HG03139 (cell line): ENCODE measurements around the gene SP140.

ENCODE experiments used
- ATAC-seq: cut with Tn5 transposase; IDR thresholded peaks from one replicate; pipeline ENCODE4 v1.9.1; 2021; ENCODE audit not compliant: unreplicated experiment

The SP140 gene

DNA sequence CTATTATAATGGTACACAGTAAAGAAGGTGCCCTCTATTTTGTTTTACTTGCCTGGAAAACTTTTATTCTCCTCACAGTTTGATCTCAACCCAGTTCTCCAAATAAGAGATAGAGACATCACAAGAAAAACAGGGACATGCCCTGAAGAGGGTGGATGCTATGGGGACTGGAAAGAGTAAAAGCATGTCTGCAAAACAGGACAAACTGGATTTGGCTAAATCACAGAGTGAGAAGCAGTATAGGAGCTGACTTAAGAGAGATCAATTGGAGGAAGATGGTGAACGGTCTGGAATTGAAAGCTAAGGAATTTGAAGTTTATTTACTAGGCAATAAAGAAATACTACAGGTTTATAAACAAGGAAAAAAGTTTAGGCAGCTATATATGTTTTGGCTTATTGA lies 134.5 kb downstream of the SP140 start:
- no peak for ATAC-seq

DNA sequence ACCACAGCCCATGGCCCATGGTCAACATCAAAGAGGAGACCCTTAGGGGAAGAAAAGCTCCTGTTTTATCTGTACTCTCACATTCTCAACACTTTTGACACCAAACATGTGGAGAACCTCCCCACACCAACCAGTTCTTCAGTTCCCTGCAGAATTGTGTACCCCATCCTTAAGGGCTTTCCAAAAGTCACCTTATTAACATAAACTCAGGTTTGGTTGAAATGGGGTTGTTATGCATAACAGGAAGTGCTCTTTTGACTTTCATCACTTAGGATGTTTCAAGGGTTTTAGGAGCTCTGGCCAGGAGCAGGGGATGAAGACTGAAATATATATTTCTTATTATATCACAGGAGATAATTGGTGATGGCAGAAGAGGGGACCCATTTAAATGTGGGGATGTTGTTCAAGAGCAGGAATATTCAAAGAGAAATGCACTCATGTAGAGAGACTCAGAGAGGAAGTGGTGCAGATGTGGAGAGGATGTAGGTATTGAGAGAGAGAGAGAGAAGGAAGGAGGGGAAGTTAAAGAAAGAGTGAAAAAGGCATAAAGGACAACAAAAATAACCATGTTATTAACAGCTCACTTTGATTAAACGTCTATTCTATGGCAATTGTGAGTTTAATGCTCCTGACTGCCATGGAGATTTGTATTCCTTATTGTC lies 136.6 kb downstream of the SP140 start:
- no peak for ATAC-seq
